SK-N-SH treated with all-trans-retinoic acid at 6 μM for 48 hours (cell line): ENCODE data around the gene GPR137C.
A peak's percentile ranks its signal among the peaks of the same experiment; 100 is the strongest.

Experiments
- ATAC-seq: fragments of 200-7000 bp; cut with Tn5 transposase; 3 replicates; pipeline ENCODE4 v1.9.1; 2020; ENCODE audit warnings: mild to moderate bottlenecking, moderate library complexity
- ARNTL ChIP-seq: fragments of 450-650 bp; formaldehyde crosslinking; IDR thresholded peaks from 2 replicates; pipeline ENCODE4 v1.5.0; 2020; ENCODE audit warnings: low read depth, mild to moderate bottlenecking, moderate library complexity, borderline replicate concordance
- BACH2 ChIP-seq: fragments of 250-450 bp; sonication (Bioruptor Pico); IDR thresholded peaks from 2 replicates; pipeline ENCODE4 v1.9.0; 2021; ENCODE audit warnings: mild to moderate bottlenecking, borderline replicate concordance
- CSDC2 ChIP-seq: fragments of 250-450 bp; sonication (Bioruptor Pico); IDR thresholded peaks from 2 replicates; pipeline ENCODE4 v1.5.0; 2020; ENCODE audit warnings: mild to moderate bottlenecking, moderate library complexity
- ESRRG ChIP-seq: fragments of 250-450 bp; sonication (Bioruptor Pico); IDR thresholded peaks from 2 replicates; pipeline ENCODE4 v1.6.1; 2021; ENCODE audit warnings: mild to moderate bottlenecking
- GLIS3 ChIP-seq: fragments of 250-450 bp; sonication (Bioruptor Pico); IDR thresholded peaks from 2 replicates; pipeline ENCODE4 v1.5.0; 2020; ENCODE audit warnings: mild to moderate bottlenecking, moderate library complexity
- ISL1 ChIP-seq: fragments of 250-450 bp; sonication (Bioruptor Pico); IDR thresholded peaks from 2 replicates; pipeline ENCODE4 v2.1.2; 2022; ENCODE audit warnings: mild to moderate bottlenecking, moderate library complexity
- OSR1 ChIP-seq: fragments of 250-450 bp; sonication (Bioruptor Pico); IDR thresholded peaks from 2 replicates; pipeline ENCODE4 v1.8.0; 2022; ENCODE audit warnings: moderate library complexity, mild to moderate bottlenecking, inconsistent platforms
- PATZ1 ChIP-seq: fragments of 250-450 bp; sonication (Bioruptor Pico); IDR thresholded peaks from 2 replicates; pipeline ENCODE4 v1.8.0; 2020; ENCODE audit warnings: mild to moderate bottlenecking, moderate library complexity, borderline replicate concordance
- PPARA ChIP-seq: fragments of 250-450 bp; sonication (Bioruptor Pico); IDR thresholded peaks from 2 replicates; pipeline ENCODE4 v1.5.0; 2020; ENCODE audit warnings: mild to moderate bottlenecking, borderline replicate concordance
- RARB ChIP-seq: fragments of 250-450 bp; sonication (Bioruptor Pico); IDR thresholded peaks from 2 replicates; pipeline ENCODE4 v1.8.0; 2021; ENCODE audit warnings: mild to moderate bottlenecking, moderate library complexity
- SNAI2 ChIP-seq: fragments of 250-450 bp; sonication (Bioruptor Pico); IDR thresholded peaks from 2 replicates; pipeline ENCODE4 v1.5.0; 2020; ENCODE audit warnings: mild to moderate bottlenecking, moderate library complexity
- TCF4 ChIP-seq: fragments of 250-450 bp; sonication (Bioruptor Pico); IDR thresholded peaks from 2 replicates; pipeline ENCODE4 v1.8.0; 2021; ENCODE audit warnings: mild to moderate bottlenecking, moderate library complexity, borderline replicate concordance
- TOX ChIP-seq: fragments of 250-450 bp; sonication (Bioruptor Pico); IDR thresholded peaks from 2 replicates; pipeline ENCODE4 v1.8.0; 2021; ENCODE audit warnings: mild to moderate bottlenecking, moderate library complexity, borderline replicate concordance
- ZC3H10 ChIP-seq: fragments of 250-450 bp; sonication (Bioruptor Pico); IDR thresholded peaks from 2 replicates; pipeline ENCODE4 v1.5.1; 2021; ENCODE audit warnings: mild to moderate bottlenecking, moderate library complexity
- ZFP3 ChIP-seq: fragments of 250-450 bp; sonication (Bioruptor Pico); IDR thresholded peaks from 2 replicates; pipeline ENCODE4 v1.5.0; 2020; ENCODE audit warnings: mild to moderate bottlenecking, moderate library complexity
- ZFP30 ChIP-seq: fragments of 450-650 bp; formaldehyde crosslinking; IDR thresholded peaks from 2 replicates; pipeline ENCODE4 v1.5.0; 2022; ENCODE audit warnings: mild to moderate bottlenecking, moderate library complexity
- ZNF70 ChIP-seq: fragments of 450-650 bp; formaldehyde crosslinking; IDR thresholded peaks from 2 replicates; pipeline ENCODE4 v1.5.0; 2020; ENCODE audit warnings: mild to moderate bottlenecking, moderate library complexity
- ZNF8 ChIP-seq: fragments of 450-650 bp; formaldehyde crosslinking; IDR thresholded peaks from 2 replicates; pipeline ENCODE4 v1.5.0; 2020; ENCODE audit warnings: mild to moderate bottlenecking, moderate library complexity
- TF ChIP-seq, protein P1 (sequence below): fragments of 250-450 bp; sonication (Bioruptor Pico); IDR thresholded peaks from 2 replicates; pipeline ENCODE4 v1.5.1; 2021; ENCODE audit warnings: mild to moderate bottlenecking, moderate library complexity
- TF ChIP-seq, protein P2 (sequence below): fragments of 250-450 bp; sonication (Bioruptor Pico); IDR thresholded peaks from 2 replicates; pipeline ENCODE4 v1.5.1; 2020; ENCODE audit warnings: low read depth, mild to moderate bottlenecking, moderate library complexity
- TF ChIP-seq, protein P3 (sequence below): fragments of 250-450 bp; sonication (Bioruptor Pico); IDR thresholded peaks from 2 replicates; pipeline ENCODE4 v1.5.0; 2020; ENCODE audit warnings: mild to moderate bottlenecking, moderate library complexity

Gene GPR137C

GRCh38 chr14:52663850-52664249, 111.2 kb downstream of the GPR137C start:
- TF ChIP-seq TCF4 (CRISPR knock-in tag) (peak; percentile 50; the same call in 1 of the 2 replicates), ESRRG (CRISPR knock-in tag) (no peak)
- ATAC-seq = no peak

DNA sequence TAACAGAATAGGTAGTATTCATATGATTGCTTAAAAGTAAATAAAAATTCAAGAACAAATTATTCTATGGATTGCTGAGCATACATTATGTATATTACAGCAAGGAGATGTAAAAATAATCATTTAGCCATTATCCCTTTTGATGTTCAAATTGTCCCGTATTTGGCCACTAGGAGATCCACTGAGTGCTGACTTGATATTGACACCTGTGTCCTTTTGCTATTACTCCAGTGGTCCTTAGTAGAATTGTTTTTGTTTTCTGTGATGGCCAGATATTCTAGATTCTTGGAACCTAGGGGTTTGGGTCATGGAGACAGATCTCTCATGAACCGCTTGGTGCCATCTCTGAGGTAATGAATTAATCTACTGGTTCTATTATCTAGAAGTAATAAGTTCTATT, 126.0 kb downstream of the GPR137C start:
- no peak for ATAC-seq
- no peak for TF ChIP-seq SNAI2 (CRISPR knock-in tag)
- TF ChIP-seq ISL1 (CRISPR knock-in tag) = no peak
- no peak for TF ChIP-seq GLIS3 (CRISPR knock-in tag)
- TF ChIP-seq, protein P1, sequence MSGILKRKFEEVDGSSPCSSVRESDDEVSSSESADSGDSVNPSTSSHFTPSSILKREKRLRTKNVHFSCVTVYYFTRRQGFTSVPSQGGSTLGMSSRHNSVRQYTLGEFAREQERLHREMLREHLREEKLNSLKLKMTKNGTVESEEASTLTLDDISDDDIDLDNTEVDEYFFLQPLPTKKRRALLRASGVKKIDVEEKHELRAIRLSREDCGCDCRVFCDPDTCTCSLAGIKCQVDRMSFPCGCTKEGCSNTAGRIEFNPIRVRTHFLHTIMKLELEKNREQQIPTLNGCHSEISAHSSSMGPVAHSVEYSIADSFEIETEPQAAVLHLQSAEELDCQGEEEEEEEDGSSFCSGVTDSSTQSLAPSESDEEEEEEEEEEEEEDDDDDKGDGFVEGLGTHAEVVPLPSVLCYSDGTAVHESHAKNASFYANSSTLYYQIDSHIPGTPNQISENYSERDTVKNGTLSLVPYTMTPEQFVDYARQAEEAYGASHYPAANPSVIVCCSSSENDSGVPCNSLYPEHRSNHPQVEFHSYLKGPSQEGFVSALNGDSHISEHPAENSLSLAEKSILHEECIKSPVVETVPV (CRISPR knock-in tag) = no peak
- no peak for TF ChIP-seq ZFP30 (CRISPR knock-in tag)
- no peak for TF ChIP-seq ZNF70 (CRISPR knock-in tag)
- TF ChIP-seq TOX (CRISPR knock-in tag) = no peak
- no peak for TF ChIP-seq OSR1 (CRISPR knock-in tag)
- no peak for TF ChIP-seq ARNTL (CRISPR knock-in tag)
- TF ChIP-seq PPARA (CRISPR knock-in tag) = no peak
- no peak for TF ChIP-seq CSDC2 (CRISPR knock-in tag)
- no peak for TF ChIP-seq ESRRG (CRISPR knock-in tag)

DNA sequence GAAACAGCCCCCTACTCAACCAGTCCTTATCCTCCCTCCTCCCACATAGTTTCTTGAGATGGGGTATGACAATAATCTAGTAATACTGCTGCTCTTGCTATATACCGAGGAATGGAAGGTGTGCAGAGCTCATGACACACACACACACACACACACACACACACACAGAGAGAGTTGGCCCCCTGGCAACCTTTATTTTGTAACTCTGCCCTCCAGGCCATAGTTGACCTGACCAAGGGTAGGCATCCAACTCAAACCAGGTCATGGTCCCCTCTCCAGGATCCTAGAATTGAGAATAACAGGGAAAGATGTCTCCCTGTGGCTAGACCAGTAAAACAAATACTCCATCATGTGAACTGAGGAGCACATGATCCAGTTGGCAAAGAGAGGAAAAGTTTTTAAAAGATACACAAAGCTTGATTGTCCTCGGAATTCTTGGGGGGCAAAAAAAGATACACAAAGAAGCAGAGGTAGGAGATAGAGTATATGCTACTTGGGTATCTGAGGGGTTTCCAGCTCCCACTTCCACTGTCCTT, 131.4 kb downstream of the GPR137C start:
- no peak for ATAC-seq
- TF ChIP-seq, protein P2, sequence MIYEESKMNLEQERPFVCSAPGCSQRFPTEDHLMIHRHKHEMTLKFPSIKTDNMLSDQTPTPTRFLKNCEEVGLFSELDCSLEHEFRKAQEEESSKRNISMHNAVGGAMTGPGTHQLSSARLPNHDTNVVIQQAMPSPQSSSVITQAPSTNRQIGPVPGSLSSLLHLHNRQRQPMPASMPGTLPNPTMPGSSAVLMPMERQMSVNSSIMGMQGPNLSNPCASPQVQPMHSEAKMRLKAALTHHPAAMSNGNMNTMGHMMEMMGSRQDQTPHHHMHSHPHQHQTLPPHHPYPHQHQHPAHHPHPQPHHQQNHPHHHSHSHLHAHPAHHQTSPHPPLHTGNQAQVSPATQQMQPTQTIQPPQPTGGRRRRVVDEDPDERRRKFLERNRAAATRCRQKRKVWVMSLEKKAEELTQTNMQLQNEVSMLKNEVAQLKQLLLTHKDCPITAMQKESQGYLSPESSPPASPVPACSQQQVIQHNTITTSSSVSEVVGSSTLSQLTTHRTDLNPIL = no peak
- TF ChIP-seq PATZ1 (no peak), OSR1 (CRISPR knock-in tag) (no peak), ZNF8 (CRISPR knock-in tag) (no peak), GLIS3 (CRISPR knock-in tag) (no peak)
- TF ChIP-seq, protein P1 (CRISPR knock-in tag) = no peak

DNA sequence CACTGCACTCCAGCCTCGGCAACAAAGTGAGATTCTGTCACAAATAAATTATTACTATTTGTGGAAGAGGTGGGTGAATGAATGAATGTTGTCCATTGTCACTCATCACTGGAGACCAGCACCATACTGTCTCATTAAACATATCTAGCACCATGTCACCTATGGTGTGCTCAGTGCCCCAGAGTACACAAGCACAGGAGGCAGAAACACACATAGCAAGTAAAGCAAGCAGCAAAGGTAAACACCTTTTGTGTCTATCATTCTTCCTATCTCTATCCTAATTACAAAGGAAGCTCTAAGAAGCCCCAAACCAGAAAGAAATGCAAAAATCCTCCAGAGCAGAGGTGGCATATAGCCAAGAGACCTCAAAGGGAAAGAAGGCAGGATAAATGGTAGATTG, 133.5 kb downstream of the GPR137C start:
- ATAC-seq = no peak
- TF ChIP-seq, protein P2 = no peak
- TF ChIP-seq PPARA (CRISPR knock-in tag) (no peak), TOX (CRISPR knock-in tag) (no peak), OSR1 (CRISPR knock-in tag) (no peak), ZFP3 (CRISPR knock-in tag) (no peak), GLIS3 (CRISPR knock-in tag) (no peak), ZFP30 (CRISPR knock-in tag) (no peak), ZC3H10 (CRISPR knock-in tag) (no peak), PATZ1 (no peak), BACH2 (no peak), ESRRG (CRISPR knock-in tag) (no peak), ZNF8 (CRISPR knock-in tag) (no peak), RARB (CRISPR knock-in tag) (no peak), CSDC2 (CRISPR knock-in tag) (no peak)
- TF ChIP-seq, protein P1 (CRISPR knock-in tag) = no peak
- TF ChIP-seq, protein P3, sequence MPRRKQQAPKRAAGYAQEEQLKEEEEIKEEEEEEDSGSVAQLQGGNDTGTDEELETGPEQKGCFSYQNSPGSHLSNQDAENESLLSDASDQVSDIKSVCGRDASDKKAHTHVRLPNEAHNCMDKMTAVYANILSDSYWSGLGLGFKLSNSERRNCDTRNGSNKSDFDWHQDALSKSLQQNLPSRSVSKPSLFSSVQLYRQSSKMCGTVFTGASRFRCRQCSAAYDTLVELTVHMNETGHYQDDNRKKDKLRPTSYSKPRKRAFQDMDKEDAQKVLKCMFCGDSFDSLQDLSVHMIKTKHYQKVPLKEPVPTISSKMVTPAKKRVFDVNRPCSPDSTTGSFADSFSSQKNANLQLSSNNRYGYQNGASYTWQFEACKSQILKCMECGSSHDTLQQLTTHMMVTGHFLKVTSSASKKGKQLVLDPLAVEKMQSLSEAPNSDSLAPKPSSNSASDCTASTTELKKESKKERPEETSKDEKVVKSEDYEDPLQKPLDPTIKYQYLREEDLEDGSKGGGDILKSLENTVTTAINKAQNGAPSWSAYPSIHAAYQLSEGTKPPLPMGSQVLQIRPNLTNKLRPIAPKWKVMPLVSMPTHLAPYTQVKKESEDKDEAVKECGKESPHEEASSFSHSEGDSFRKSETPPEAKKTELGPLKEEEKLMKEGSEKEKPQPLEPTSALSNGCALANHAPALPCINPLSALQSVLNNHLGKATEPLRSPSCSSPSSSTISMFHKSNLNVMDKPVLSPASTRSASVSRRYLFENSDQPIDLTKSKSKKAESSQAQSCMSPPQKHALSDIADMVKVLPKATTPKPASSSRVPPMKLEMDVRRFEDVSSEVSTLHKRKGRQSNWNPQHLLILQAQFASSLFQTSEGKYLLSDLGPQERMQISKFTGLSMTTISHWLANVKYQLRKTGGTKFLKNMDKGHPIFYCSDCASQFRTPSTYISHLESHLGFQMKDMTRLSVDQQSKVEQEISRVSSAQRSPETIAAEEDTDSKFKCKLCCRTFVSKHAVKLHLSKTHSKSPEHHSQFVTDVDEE (CRISPR knock-in tag) = no peak
